GM12878 (cell line): ENCODE measurements around the gene WDR19. TPM values are rescaled to one million over a fixed set of nuclear protein-coding genes. Genes with fewer than 3 reads are reported as not detected.
"Not testable (repeated sequence)": the region's sequence is repeated elsewhere in the genome, so short reads cannot be mapped to it uniquely, and the experiment has no call there.

Experiments
- ATAC-seq: fragments of 200-7000 bp; cut with Tn5 transposase; 3 replicates; pipeline ENCODE4 v1.9.1; 2020; ENCODE audit warnings: mild to moderate bottlenecking, moderate library complexity
- BruUV-seq: library from RNA; stranded (reverse); fragments of 400-500 nt; replicated peaks from 2 replicates; lab custom pipeline; 2021; lab: Mats Ljungman, UMichigan
- CTCF ChIA-PET: fragments of 300-600 bp; sonication (Branson Sonifier 250); formaldehyde crosslinking; extraction: SDS; loops from one replicate; lab custom pipeline; 2021; ENCODE audit warnings: inconsistent platforms; lab: Yijun Ruan, JAX
- POLR2A ChIA-PET: fragments of 350-600 bp; formaldehyde crosslinking; extraction: SDS; loops from one replicate; lab custom pipeline; 2021; ENCODE audit warnings: inconsistent platforms; lab: Charles Lee
- RAD21 ChIA-PET: fragments of 300-600 bp; sonication (Branson Sonifier 250); formaldehyde crosslinking; loops from one replicate; lab custom pipeline; 2023; ENCODE audit warnings: antibody characterized with exemption; ENCODE audit not compliant: unreplicated experiment; lab: Charles Lee
- SMC1A ChIA-PET: fragments of 300-600 bp; sonication (Branson Sonifier 250); formaldehyde crosslinking; loops from one replicate; lab custom pipeline; 2023; ENCODE audit not compliant: unreplicated experiment, uncharacterized antibody; lab: Charles Lee
- DNase-seq: peaks from one replicate; pipeline ENCODE4 v3.0.0-alpha.2; 2011; ENCODE audit warnings: low read depth, low spot score
- FAIRE-seq: peaks from 3 replicates; lab custom pipeline; 2011; peaks lifted over from hg19 to GRCh38; lab: Jason Lieb, UNC
- H2AFZ ChIP-seq: 2 replicates; pipeline ENCODE4 v1.6.0; 2011; ENCODE audit warnings: low read depth, low read length, control low read depth; ENCODE audit not compliant: control insufficient read depth
- H3K27ac ChIP-seq: 2 replicates; pipeline ENCODE4 v1.5.1; 2011; ENCODE audit warnings: control low read depth; ENCODE audit not compliant: control insufficient read depth, insufficient read depth
- H3K27me3 ChIP-seq, 2 experiments: replicated peaks in 1 of 2; 2 replicates each; pipeline versions ENCODE4 v1.6.0 to v1.6.1; 2011; ENCODE audit warnings: low read length in 1 of 2; ENCODE audit not compliant: control insufficient read depth in 2 of 2, insufficient read depth in 2 of 2
- H3K36me3 ChIP-seq, 2 experiments: 2 replicates each; pipeline ENCODE4 v1.5.1; 2011; ENCODE audit warnings: low read length in 1 of 2; ENCODE audit not compliant: control insufficient read depth in 2 of 2, insufficient read depth in 2 of 2
- H3K4me1 ChIP-seq: 2 replicates; pipeline ENCODE4 v1.6.1; 2011; ENCODE audit warnings: mild to moderate bottlenecking, low read length, moderate library complexity, mixed read lengths; ENCODE audit not compliant: control insufficient read depth, insufficient read depth
- H3K4me2 ChIP-seq: 2 replicates; pipeline ENCODE4 v1.6.0; 2011; ENCODE audit warnings: control low read depth; ENCODE audit not compliant: control insufficient read depth, insufficient read depth
- H3K4me3 ChIP-seq: fragments of 200-600 bp; sonication (generic); 2 replicates; pipeline ENCODE4 v1.5.1; 2016
- H3K79me2 ChIP-seq: 2 replicates; pipeline ENCODE4 v1.6.0; 2011; ENCODE audit warnings: low read length; ENCODE audit not compliant: control insufficient read depth, insufficient read depth
- H3K9ac ChIP-seq: 2 replicates; pipeline ENCODE4 v1.8.0; 2011; ENCODE audit warnings: low read length, control low read depth, mixed read lengths; ENCODE audit not compliant: control insufficient read depth, insufficient read depth
- H3K9me3 ChIP-seq: replicated peaks from 3 replicates; pipeline ENCODE4 v1.5.1; 2011; ENCODE audit warnings: mild to moderate bottlenecking, low read length; ENCODE audit not compliant: control insufficient read depth, insufficient read depth
- H4K20me1 ChIP-seq: 2 replicates; pipeline ENCODE4 v1.6.0; 2011; ENCODE audit not compliant: control insufficient read depth, insufficient read depth
- NR2C2 ChIP-seq: IDR thresholded peaks from 2 replicates; pipeline ENCODE4 v1.6.1; 2011; ENCODE audit warnings: borderline replicate concordance, low read depth; ENCODE audit not compliant: control insufficient read depth, insufficient read length
- RUNX3 ChIP-seq: IDR thresholded peaks from 2 replicates; pipeline ENCODE4 v1.6.1; 2012; ENCODE audit warnings: low read length, inconsistent platforms
- WGBS: methylation state at CpG from one replicate; pipeline ENCODE4 v1.1.6; 2016; ENCODE audit warnings: low lambda C conversion rate; ENCODE audit not compliant: insufficient replicate concordance, insufficient coverage; ENCODE audit errors: missing lambda C conversion rate; 5-methylcytosine and 5-hydroxymethylcytosine counted together
- in situ Hi-C: fragments of 300-500 bp; cut with MboI; formaldehyde crosslinking; loops from 9 replicates; pipeline ENCODE4 v1.14.3; 2018; ENCODE audit warnings: mixed read lengths
- intact Hi-C: fragments of 100-400 bp; cut with micrococcal nuclease; formaldehyde crosslinking; loops from one replicate; pipeline ENCODE4 v1.14.2; 2022; ENCODE audit not compliant: unreplicated experiment
- polyA plus RNA-seq, 11 experiments: library from polyadenylated mRNA; depleted of rRNA in 4 of 11; unstranded in 6 of 11; stranded (reverse) in 5 of 11; fragments of >200 nt; fragmentation: Nextera tagmentation in 4 of 11; fragmentation: Illumina TruSeq in 1 of 11; extraction: Ambion mirVana in 4 of 11; extraction: Trizol in 1 of 11; gene quantifications; 1 replicate in 1 of 11; 2 replicates in 10 of 11; pipeline versions ENCODE4 v1.2.1 to v1.2.3, GENCODE V29; 2011 to 2016; ENCODE audit warnings: inconsistent platforms in 2 of 11, missing spikeins in 2 of 11, low read depth in 1 of 11
- total RNA-seq, 4 experiments: library from RNA; depleted of rRNA in 3 of 4; stranded (reverse); fragments of >200 nt in 3 of 4; fragmentation: Illumina TruSeq in 1 of 4; extraction: Trizol in 1 of 4; gene quantifications; 2 replicates each; pipeline versions ENCODE4 v1.2.1 to v1.2.3, GENCODE V29; 2013 to 2021

WDR19 gene
- total and polyA plus RNA-seq, 10 of the 15 experiments (the other 5 are each of a cell fraction or from before 2014, with no cell fraction given): 3.5 to 15.4 (median 7.3) TPM

GRCh38 chr4:39291686-39292085 lies 109.4 kb downstream of the WDR19 start:
- Histone ChIP-seq H3K4me2 (no peak overlapping the region), H3K9ac (no peak overlapping the region), H3K79me2 (no peaks in the 10 kb centered on the region), H3K27me3 (no peaks in the 10 kb centered on the region), H3K9me3 (no peaks in the 10 kb centered on the region), H4K20me1 (no peaks in the 10 kb centered on the region), H3K27ac (no peak overlapping the region), H3K4me1 (no peaks in the 10 kb centered on the region), H2AFZ (no peak overlapping the region), H3K36me3 (peaks cover 6 to 38% of the 10 kb centered on the region in 2 experiments), H3K4me3 (no peak overlapping the region)
- ChIA-PET CTCF (no interaction called here), RAD21 (no interaction called here), SMC1A (interaction anchor here (0.6 kb wide), 1 partner anchor 16 kb away, joined by 4 read pairs; no protein-coding TSS in a partner anchor), POLR2A (no interaction called here)
- no peak for ATAC-seq
- WGBS: 100% methylated on average over 2 of the region's 2 CpGs
- no peak for FAIRE-seq
- no peak for DNase-seq
- in situ Hi-C loops (no loop called here), intact Hi-C loops (no loop called here)
- TF ChIP-seq RUNX3 (peak; percentile 12; the same call in 1 of the 2 replicates), NR2C2 (no peak)
- no TSS peak for BruUV-seq

DNA sequence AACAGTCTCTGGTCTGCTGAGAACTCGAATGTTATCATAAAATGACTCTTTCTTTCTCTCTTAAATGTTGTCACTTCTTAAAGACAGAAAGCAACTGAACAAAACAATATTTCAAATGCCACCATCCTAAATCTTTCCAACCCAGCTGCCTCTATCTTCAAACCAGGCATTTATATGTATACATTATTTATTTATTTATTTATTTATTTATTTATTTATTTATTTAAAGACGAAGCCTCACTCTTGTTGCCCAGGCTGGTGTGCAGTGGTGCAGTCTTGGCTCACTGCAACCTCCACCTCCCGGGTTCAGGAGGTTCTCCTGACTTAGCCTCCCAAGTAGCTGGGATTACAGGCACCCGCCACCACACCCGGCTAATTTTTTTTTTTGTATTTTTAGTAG lies 110.1 kb downstream of the WDR19 start:
- CTCF ChIA-PET: interaction anchor here (0.5 kb wide), 1 partner anchor 177 kb away, joined by 3 read pairs; no protein-coding TSS in a partner anchor
- WGBS: 100% methylated on average over 5 of the region's 5 CpGs
- H3K4me3 ChIP-seq, FAIRE-seq, intact Hi-C loops, RAD21 ChIA-PET, ATAC-seq, BruUV-seq, DNase-seq, H3K27ac ChIP-seq, H2AFZ ChIP-seq, H3K27me3 ChIP-seq, H3K9me3 ChIP-seq, H3K9ac ChIP-seq, in situ Hi-C loops, POLR2A ChIA-PET, H3K4me2 ChIP-seq, H4K20me1 ChIP-seq, SMC1A ChIA-PET, H3K4me1 ChIP-seq, H3K79me2 ChIP-seq: not testable (repeated sequence)
- peaks cover 6 to 31% of the 10 kb centered on the region in 2 experiments for H3K36me3 ChIP-seq
